IPS-NIHi11 (cell line): Measurements from ENCODE around the gene ZMIZ1.

Experiments used
- DNase-seq: peaks from one replicate; pipeline ENCODE4 v3.0.0; 2012; ENCODE audit warnings: mixed read lengths, low spot score

Gene ZMIZ1

GRCh38 chr10:79232864-79233263, 164.1 kb downstream of the ZMIZ1 start:
- DNase-seq: no peak

GRCh38 chr10:79234391-79235315, 165.9 kb downstream of the ZMIZ1 start:
- no peak for DNase-seq

GRCh38 chr10:79235765-79236432, 167.1 kb downstream of the ZMIZ1 start:
- DNase-seq: no peak

- peak; percentile 60 for DNase-seq
Observed at GRCh38 chr10:79236433-79236765, 167.6 kb downstream of the ZMIZ1 start.

- no peak for DNase-seq
Observed at GRCh38 chr10:79237454-79238157, 168.8 kb downstream of the ZMIZ1 start.

- no peak for DNase-seq
Observed at GRCh38 chr10:79238158-79238520, 169.4 kb downstream of the ZMIZ1 start.

GRCh38 chr10:79238606-79239005, 169.8 kb downstream of the ZMIZ1 start:
- no peak for DNase-seq

GRCh38 chr10:79239275-79239779, 170.6 kb downstream of the ZMIZ1 start:
- no peak for DNase-seq

GRCh38 chr10:79239924-79240581, 171.3 kb downstream of the ZMIZ1 start:
- DNase-seq: peak; percentile 57

- DNase-seq: no peak
Observed at GRCh38 chr10:79241629-79241989, 172.8 kb downstream of the ZMIZ1 start.

GRCh38 chr10:79241990-79242619, 173.3 kb downstream of the ZMIZ1 start:
- DNase-seq: peak; percentile 83

GRCh38 chr10:79242620-79243152, 173.9 kb downstream of the ZMIZ1 start:
- peak; percentile 83 for DNase-seq

- DNase-seq: peak; percentile 82
Observed at GRCh38 chr10:79243181-79244067, 174.7 kb downstream of the ZMIZ1 start.

GRCh38 chr10:79244068-79244442, 175.3 kb downstream of the ZMIZ1 start:
- no peak for DNase-seq

- no peak for DNase-seq
Observed at GRCh38 chr10:79244841-79245504, 176.2 kb downstream of the ZMIZ1 start.

GRCh38 chr10:79245539-79246208, 176.9 kb downstream of the ZMIZ1 start:
- DNase-seq: no peak

- DNase-seq: no peak
Observed at GRCh38 chr10:79246209-79246581, 177.4 kb downstream of the ZMIZ1 start.

- no peak for DNase-seq
Observed at GRCh38 chr10:79246606-79247275, 178.0 kb downstream of the ZMIZ1 start.
